Umbilical cord (tissue), 1 donor: ENCODE measurements around the gene SLTM. TPM values are rescaled to one million over a fixed set of nuclear protein-coding genes. Genes with fewer than 3 reads are reported as not detected.

Experiments used
- total RNA-seq: library from RNA; depleted of rRNA; stranded (reverse); fragments of >200 nt; gene quantifications from one replicate; pipeline ENCODE4 v1.2.3, GENCODE V29; 2014; ENCODE audit warnings: low replicate concordance; ENCODE audit not compliant: insufficient read depth

The SLTM gene
- total RNA-seq, 1 donor from 2014 or later: 66.7 TPM

Other genes starting within 250 kb of the SLTM start
- gene ADAM10, start 184.0 kb downstream of the SLTM start, total RNA-seq: 104 TPM
- gene MINDY2, start 162.4 kb downstream of the SLTM start, total RNA-seq: 48.9 TPM
- gene RNF111, start 54.0 kb upstream of the SLTM start, total RNA-seq: 19.7 TPM
- 5.1 TPM for gene CCNB2, start 171.5 kb upstream of the SLTM start, total RNA-seq